ENCODE data around the gene LRRFIP1. TPM values are rescaled to one million over a fixed set of nuclear protein-coding genes. Genes with fewer than 3 reads are reported as not detected.
A peak's percentile ranks its signal among the peaks of the same experiment; 100 is the strongest.

The LRRFIP1 gene
- total and polyA plus RNA-seq, 2 of the 13 experiments (the other 11 are each of a cell fraction or from before 2014, with no cell fraction given), result 15.9 to 40.5 TPM

DNA sequence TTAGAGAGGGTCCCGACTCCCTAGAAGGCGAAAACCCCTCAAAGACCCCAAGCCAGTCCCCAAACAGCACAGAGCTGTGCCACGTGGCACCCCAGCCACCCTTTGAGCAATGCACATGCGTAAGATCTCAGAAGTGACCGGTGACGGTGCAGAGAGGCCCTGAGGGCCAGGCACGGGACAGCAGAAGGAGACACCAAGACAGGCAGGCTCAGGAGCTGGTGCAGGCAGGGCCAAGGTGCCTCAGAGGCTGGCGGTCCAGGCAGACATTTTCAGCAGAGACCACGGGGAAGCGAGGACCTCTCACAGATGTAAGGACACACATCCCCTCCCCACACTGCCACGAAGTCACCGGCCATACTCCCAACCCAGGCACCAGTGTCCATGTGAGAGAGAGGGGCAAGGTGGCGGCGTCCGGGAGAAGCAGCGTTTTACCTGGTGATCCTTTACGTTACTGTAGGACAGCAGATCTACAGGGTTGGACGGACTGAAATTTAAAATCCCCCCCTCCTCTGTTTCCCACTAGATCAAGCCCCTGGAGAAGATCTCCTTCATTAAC is 34.9 kb upstream of the LRRFIP1 start:
- H3K9me3 ChIP-seq (ENCODE audit: low read length), result no peaks in the 10 kb centered on the region
- TF ChIP-seq ZNF143 (CRISPR knock-in tag; IDR thresholded peaks at IDR 0.05), result no peak
- no peak for TF ChIP-seq NFIC (IDR thresholded peaks at IDR 0.05; ENCODE audit: low read length)
- 0 out of 4 replicates have a peak, but pooled peaks of 1 of the 2 experiments have one; percentile 21 for TF ChIP-seq POLR2A (IDR thresholded peaks at IDR 0.05; ENCODE audit: insufficient read depth in 1 of 2, low read depth in 2 of 2, low read length in 2 of 2)
- no peak for TF ChIP-seq MTF1 (CRISPR knock-in tag; IDR thresholded peaks at IDR 0.05)
- no peak for TF ChIP-seq SMAD3 (CRISPR knock-in tag; IDR thresholded peaks at IDR 0.05)
- 0 out of 2 replicates have a peak, but pooled peaks have one; percentile 21 for TF ChIP-seq RXRA (CRISPR knock-in tag; IDR thresholded peaks at IDR 0.05)
- no peak for TF ChIP-seq ZNF724P (CRISPR knock-in tag; IDR thresholded peaks at IDR 0.05; ENCODE audit: borderline replicate concordance)
- TF ChIP-seq SALL2 (CRISPR knock-in tag; IDR thresholded peaks at IDR 0.05), result no peak
- H3K36me3 ChIP-seq (replicated peaks in 1 of 2; ENCODE audit: control insufficient read depth in 1 of 2, insufficient read depth in 2 of 2, low read length in 2 of 2), result no peaks in the 10 kb centered on the region
- BruUV-seq (replicated peaks), result no TSS peak
- H3K4me2 ChIP-seq (ENCODE audit: low read depth, low read length), result no peak overlapping the region
- no peak overlapping the region for H2AFZ ChIP-seq (ENCODE audit: low read length)
- H4K20me1 ChIP-seq (ENCODE audit: insufficient read depth, low read length), result no peaks in the 10 kb centered on the region
- no peaks in the 10 kb centered on the region; a peak in 1 of 5 replicates for H3K27me3 ChIP-seq (ENCODE audit: control insufficient read depth in 1 of 2, insufficient read depth in 2 of 2, low read length in 2 of 2)
- H3K4me1 ChIP-seq (ENCODE audit: insufficient read depth, low read length), result peaks cover 97% of the 10 kb centered on the region
- DNase-seq (ENCODE audit: low spot score) (no peak), FAIRE-seq (no peak), ATAC-seq (no peak)
- H3K4me3 ChIP-seq (replicated peaks in 1 of 3; ENCODE audit: insufficient read depth in 1 of 3, low read depth in 2 of 3, low read length in 3 of 3), result no peak overlapping the region
- ChIA-PET POLR2A (no interaction called here), CTCF (ENCODE audit: low intra/inter-chr PET ratio, low total read pairs) (no interaction called here)
- in situ Hi-C loops (cut with HindIII; ENCODE audit: extremely low pct_ligation_motif_present, low pct_unique_long_range_greater_than_20kb) (no loop called here), intact Hi-C loops (cut with micrococcal nuclease; ENCODE audit: unreplicated experiment) (no loop called here)
- no peak overlapping the region for H3K9ac ChIP-seq (ENCODE audit: insufficient read depth, low read depth, low read length)
- no peak overlapping the region for H3K27ac ChIP-seq (ENCODE audit: extremely low read length, insufficient read depth, low read length)
- over 99% methylated on average over 18 of the region's 18 CpGs for WGBS (ENCODE audit: low lambda C conversion rate)
- peaks cover 23% of the 10 kb centered on the region for H3K79me2 ChIP-seq (ENCODE audit: insufficient read depth, low read length)

DNA sequence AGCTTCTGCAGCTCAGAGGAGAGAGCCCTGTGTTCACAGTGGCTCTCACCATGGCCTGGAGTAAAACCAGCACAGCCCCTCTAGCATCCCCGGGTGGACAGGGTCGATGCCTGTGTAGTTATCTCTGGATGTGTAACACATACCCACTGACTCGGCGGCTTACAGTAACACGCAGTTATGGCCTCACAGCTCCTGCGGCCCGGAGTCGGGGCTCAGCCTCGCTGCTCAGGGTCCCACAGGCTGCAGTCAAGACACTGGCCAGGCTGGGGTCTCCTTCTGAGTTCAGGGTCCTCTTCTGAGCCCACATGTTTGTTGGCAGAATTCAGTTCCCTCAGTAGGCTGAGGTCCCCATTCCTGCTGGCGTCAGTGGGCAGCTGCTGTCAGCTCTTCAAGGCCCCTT is 34.4 kb upstream of the LRRFIP1 start:
- CTCF ChIA-PET (ENCODE audit: low intra/inter-chr PET ratio, low total read pairs), result no interaction called here
- Histone ChIP-seq H3K79me2 (ENCODE audit: insufficient read depth, low read length) (peaks cover 18% of the 10 kb centered on the region), H3K27ac (ENCODE audit: extremely low read length, insufficient read depth, low read length) (no peak overlapping the region), H3K27me3 (ENCODE audit: control insufficient read depth in 1 of 2, insufficient read depth in 2 of 2, low read length in 2 of 2) (no peaks in the 10 kb centered on the region; a peak in 1 of 5 replicates), H2AFZ (ENCODE audit: low read length) (no peak overlapping the region), H3K36me3 (replicated peaks in 1 of 2; ENCODE audit: control insufficient read depth in 1 of 2, insufficient read depth in 2 of 2, low read length in 2 of 2) (no peaks in the 10 kb centered on the region), H3K4me3 (replicated peaks in 1 of 3; ENCODE audit: insufficient read depth in 1 of 3, low read depth in 2 of 3, low read length in 3 of 3) (no peak overlapping the region), H3K4me2 (ENCODE audit: low read depth, low read length) (no peak overlapping the region), H3K9ac (ENCODE audit: insufficient read depth, low read depth, low read length) (no peak overlapping the region), H3K4me1 (ENCODE audit: insufficient read depth, low read length) (peaks cover 96% of the 10 kb centered on the region), H3K9me3 (ENCODE audit: low read length) (no peaks in the 10 kb centered on the region), H4K20me1 (ENCODE audit: insufficient read depth, low read length) (no peaks in the 10 kb centered on the region)
- POLR2A ChIA-PET, result no interaction called here
- DNase-seq (ENCODE audit: low spot score), result no peak
- intact Hi-C loops (cut with micrococcal nuclease; ENCODE audit: unreplicated experiment) (no loop called here), in situ Hi-C loops (cut with HindIII; ENCODE audit: extremely low pct_ligation_motif_present, low pct_unique_long_range_greater_than_20kb) (no loop called here)
- no TSS peak for BruUV-seq (replicated peaks)
- 88% methylated on average over 10 of the region's 10 CpGs for WGBS (ENCODE audit: low lambda C conversion rate)
- no peak for ATAC-seq
- TF ChIP-seq ZNF230 (CRISPR knock-in tag; IDR thresholded peaks at IDR 0.05) (0 out of 2 replicates have a peak, but pooled peaks have one; percentile 44), ZNF317 (CRISPR knock-in tag; IDR thresholded peaks at IDR 0.05) (no peak)
- FAIRE-seq, result no peak

Data from HepG2 (cell line).